Measurements from ENCODE around the gene TP53.

TP53 gene

DNA sequence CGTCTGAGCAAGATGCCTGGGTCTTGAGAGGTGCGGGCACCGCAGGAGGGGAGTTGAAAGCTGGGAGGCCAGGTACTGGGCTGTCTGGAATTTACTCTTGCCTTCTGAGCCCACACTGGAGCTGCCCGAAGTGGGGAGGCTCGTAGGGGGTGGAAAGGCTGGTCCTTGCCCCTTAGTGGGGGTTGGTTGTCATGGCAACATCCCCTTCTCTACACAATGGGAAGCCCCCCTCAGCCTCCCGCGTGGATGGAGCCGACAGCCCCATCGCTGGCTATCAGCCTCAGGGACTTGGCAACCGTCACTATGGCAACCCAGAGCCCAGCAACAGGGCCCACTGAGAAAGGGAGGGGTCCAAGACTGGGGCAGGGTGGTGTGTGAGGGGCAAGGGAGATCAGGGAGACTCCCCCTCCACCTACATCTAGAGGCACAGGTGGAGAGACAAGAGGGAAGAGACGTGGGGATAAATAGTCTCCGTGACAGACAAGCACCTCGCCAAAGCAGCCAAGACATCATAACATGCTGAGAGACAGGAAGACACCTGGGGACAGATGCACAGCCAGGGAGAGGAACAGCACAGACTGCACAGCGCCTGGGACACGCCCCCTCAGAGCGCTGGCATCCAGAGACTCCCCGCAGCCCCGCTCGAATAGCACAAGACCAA, 25.0 kb upstream of the TP53 start:
- Histone ChIP-seq H3K9ac (ENCODE audit: low read depth, low read length) (no peak overlapping the region), H3K4me1 (ENCODE audit: insufficient read depth, low read length) (peaks cover 25% of the 10 kb centered on the region)

DNA sequence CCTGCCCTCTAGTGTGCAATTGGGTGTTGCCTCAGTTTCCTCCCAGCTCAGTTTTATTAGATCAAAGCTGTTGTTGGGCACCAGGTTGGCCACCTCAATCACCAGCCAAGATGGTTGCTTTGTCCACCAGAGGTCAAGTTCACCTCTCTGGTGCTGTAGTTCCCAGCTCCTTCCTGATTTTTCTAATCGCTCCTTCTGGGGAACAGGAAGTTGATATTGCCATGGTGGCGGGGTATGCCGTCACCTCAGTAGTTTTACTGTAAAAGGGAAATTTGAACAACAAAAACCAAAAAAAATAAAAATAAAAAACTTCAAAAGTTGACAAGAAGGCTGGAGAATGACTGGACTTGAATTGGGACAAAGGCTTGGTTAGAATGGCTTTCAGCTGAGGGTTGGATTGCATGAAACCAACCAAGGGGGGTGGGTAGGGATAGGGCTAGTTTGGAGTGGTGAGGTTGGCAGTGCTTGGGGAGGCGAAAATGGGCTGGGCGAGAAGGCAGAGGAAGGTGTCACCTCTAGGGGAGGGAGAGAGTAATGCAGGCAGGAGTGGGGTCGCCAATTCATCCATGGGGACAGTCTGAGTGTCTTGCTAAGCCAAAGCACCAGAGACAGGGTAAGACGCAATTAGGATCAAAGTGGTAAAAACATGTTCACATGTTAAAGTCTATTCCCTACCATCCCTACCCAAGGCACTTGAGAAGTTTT, 23.9 kb upstream of the TP53 start:
- Histone ChIP-seq H3K9me3 (ENCODE audit: control insufficient read depth, insufficient read depth, low read length) (no peaks in the 10 kb centered on the region), H3K9ac (ENCODE audit: low read depth, low read length) (no peak overlapping the region), H3K36me3 (ENCODE audit: insufficient read depth, low read length) (no peaks in the 10 kb centered on the region), H3K4me1 (ENCODE audit: insufficient read depth, low read length) (peaks cover 21% of the 10 kb centered on the region)

More for the DNA sequence above, 25.0 kb upstream of the TP53 start:
- Histone ChIP-seq H3K36me3 (ENCODE audit: insufficient read depth, low read length) (no peaks in the 10 kb centered on the region), H3K9me3 (ENCODE audit: control insufficient read depth, insufficient read depth, low read length) (no peaks in the 10 kb centered on the region)

DNA sequence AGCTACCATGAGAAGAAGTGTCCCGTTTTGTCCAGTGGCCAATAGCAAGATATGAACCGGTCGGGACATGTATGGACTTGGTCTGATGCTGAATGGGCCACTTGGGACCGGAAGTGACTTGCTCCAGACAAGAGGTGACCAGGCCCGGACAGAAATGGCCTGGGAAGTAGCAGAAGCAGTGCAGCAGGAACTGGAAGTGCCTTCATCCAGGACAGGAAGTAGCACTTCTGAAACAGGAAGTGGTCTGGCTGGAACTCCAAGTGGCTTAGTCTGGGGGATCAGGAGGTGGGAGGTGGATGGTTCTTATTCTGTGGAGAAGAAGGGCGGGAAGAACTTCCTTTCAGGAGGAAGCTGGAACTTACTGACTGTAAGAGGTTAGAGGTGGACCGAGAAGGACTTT, 23.0 kb upstream of the TP53 start:
- Histone ChIP-seq H3K9ac (ENCODE audit: low read depth, low read length) (no peak overlapping the region), H3K9me3 (ENCODE audit: control insufficient read depth, insufficient read depth, low read length) (no peaks in the 10 kb centered on the region), H3K36me3 (ENCODE audit: insufficient read depth, low read length) (no peaks in the 10 kb centered on the region), H3K4me1 (ENCODE audit: insufficient read depth, low read length) (peaks cover 17% of the 10 kb centered on the region)

DNA sequence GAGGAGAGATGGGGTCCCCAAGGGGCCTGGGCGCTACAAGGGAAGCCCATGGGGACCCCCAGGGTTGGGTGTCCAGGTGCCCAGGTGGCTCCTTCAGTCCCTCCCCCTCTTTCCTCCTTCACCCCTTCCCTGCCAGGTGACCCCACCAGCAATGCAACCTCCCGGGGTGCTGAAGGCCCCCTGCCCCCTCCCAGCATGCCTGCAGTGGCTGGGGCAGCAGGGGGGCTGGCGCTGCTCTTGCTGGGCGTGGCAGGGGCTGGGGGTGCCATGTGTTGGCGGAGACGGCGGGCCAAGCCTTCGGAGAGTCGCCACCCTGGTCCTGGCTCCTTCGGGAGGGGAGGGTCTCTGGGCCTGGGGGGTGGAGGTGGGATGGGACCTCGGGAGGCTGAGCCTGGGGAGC, 21.7 kb upstream of the TP53 start:
- no peaks in the 10 kb centered on the region for H3K9me3 ChIP-seq (ENCODE audit: control insufficient read depth, insufficient read depth, low read length)
- H3K36me3 ChIP-seq (ENCODE audit: insufficient read depth, low read length): no peaks in the 10 kb centered on the region
- H3K9ac ChIP-seq (ENCODE audit: low read depth, low read length): no peak overlapping the region

DNA sequence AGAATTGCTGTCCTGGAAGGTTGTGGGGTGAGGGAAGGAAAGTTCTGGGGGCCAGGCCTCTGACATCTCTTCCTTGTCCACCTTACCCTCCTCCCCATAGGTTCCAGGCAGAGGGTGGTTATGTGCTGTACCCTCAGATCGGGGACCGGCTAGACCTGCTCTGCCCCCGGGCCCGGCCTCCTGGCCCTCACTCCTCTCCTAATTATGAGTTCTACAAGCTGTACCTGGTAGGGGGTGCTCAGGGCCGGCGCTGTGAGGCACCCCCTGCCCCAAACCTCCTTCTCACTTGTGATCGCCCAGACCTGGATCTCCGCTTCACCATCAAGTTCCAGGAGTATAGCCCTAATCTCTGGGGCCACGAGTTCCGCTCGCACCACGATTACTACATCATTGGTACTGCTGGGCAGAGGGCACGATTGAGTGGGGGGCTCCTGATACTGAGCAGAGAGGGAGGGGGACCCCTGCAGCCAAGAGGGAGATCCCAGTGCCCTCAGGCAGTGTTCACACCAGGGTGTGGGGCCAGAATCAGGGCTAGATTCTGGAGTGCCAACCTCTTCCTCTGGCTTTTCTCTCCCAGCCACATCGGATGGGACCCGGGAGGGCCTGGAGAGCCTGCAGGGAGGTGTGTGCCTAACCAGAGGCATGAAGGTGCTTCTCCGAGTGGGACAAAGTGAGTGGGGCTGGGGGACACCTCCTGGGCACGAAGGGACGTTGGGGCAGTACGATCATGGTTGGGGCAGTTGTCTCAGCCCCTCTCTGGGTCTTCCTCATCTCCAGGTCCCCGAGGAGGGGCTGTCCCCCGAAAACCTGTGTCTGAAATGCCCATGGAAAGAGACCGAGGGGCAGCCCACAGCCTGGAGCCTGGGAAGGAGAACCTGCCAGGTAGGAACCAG, 20.8 kb upstream of the TP53 start:
- Histone ChIP-seq H3K9me3 (ENCODE audit: control insufficient read depth, insufficient read depth, low read length) (no peaks in the 10 kb centered on the region), H3K36me3 (ENCODE audit: insufficient read depth, low read length) (no peaks in the 10 kb centered on the region), H3K9ac (ENCODE audit: low read depth, low read length) (no peak overlapping the region), H3K4me1 (ENCODE audit: insufficient read depth, low read length) (peaks cover 17% of the 10 kb centered on the region)

More for the DNA sequence above, 21.7 kb upstream of the TP53 start:
- H3K4me1 ChIP-seq (ENCODE audit: insufficient read depth, low read length): peaks cover 17% of the 10 kb centered on the region

DNA sequence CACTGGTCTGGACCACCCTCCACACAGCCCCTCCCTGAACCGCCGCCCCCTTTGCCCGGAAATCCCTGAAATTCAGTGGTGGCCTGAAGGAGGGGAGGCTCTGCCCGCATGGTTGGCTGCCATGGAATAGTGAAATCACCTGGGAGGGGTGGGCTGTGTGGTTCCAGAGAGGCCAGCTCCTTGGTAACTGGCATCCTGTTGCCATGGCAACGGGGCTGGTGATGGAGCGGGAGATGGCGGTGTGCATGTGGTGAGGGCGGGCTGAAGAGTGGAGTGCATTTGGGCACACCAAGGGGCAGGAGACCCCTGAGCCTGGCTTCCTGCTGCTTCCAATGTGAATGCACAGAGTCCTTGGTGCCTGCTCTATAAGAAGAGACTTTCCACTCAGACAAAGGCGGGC, 20.2 kb upstream of the TP53 start:
- Histone ChIP-seq H3K9ac (ENCODE audit: low read depth, low read length) (no peak overlapping the region), H3K9me3 (ENCODE audit: control insufficient read depth, insufficient read depth, low read length) (no peaks in the 10 kb centered on the region), H3K36me3 (ENCODE audit: insufficient read depth, low read length) (no peaks in the 10 kb centered on the region), H3K4me1 (ENCODE audit: insufficient read depth, low read length) (peaks cover 13% of the 10 kb centered on the region)

DNA sequence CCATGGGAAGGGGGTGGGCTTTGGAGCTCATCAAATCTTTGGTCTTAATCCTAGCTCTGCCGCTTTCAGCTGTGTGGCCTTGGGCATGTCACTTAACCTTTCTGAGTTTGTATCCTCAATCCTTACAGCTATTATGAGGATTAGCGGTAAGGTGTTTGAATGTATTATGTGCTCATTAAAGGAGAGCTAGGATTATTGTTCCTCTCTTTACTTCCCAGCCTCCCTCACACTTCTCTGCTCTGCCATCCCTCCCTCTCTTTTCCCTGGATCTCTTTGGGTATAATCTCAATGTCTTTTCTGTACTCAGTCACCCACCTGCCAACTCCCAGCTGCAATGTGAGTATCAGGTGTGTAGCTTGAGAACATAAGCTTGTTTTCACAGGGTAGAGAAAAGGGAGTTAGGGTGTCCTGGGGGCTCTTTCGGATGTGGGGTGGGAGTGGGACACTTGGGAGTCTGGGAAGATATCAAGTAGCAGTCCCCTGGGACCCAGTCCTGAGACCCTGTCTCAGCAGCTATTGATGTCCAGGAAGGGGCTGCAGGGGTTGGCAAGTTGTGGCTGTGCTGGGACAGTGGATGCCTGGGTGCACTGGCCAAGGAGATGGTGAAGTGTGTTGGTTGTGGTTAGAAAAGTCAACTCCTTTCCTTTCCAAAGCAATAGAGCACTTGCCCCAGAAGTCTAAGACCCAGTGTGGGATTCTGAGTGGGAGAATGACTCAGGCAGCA, 19.5 kb upstream of the TP53 start:
- Histone ChIP-seq H3K9me3 (ENCODE audit: control insufficient read depth, insufficient read depth, low read length) (no peaks in the 10 kb centered on the region), H3K9ac (ENCODE audit: low read depth, low read length) (no peak overlapping the region; the same call in 1 of the 2 replicates), H3K36me3 (ENCODE audit: insufficient read depth, low read length) (no peaks in the 10 kb centered on the region), H3K4me1 (ENCODE audit: insufficient read depth, low read length) (peaks cover 9% of the 10 kb centered on the region; the same call in 1 of the 2 replicates)

DNA sequence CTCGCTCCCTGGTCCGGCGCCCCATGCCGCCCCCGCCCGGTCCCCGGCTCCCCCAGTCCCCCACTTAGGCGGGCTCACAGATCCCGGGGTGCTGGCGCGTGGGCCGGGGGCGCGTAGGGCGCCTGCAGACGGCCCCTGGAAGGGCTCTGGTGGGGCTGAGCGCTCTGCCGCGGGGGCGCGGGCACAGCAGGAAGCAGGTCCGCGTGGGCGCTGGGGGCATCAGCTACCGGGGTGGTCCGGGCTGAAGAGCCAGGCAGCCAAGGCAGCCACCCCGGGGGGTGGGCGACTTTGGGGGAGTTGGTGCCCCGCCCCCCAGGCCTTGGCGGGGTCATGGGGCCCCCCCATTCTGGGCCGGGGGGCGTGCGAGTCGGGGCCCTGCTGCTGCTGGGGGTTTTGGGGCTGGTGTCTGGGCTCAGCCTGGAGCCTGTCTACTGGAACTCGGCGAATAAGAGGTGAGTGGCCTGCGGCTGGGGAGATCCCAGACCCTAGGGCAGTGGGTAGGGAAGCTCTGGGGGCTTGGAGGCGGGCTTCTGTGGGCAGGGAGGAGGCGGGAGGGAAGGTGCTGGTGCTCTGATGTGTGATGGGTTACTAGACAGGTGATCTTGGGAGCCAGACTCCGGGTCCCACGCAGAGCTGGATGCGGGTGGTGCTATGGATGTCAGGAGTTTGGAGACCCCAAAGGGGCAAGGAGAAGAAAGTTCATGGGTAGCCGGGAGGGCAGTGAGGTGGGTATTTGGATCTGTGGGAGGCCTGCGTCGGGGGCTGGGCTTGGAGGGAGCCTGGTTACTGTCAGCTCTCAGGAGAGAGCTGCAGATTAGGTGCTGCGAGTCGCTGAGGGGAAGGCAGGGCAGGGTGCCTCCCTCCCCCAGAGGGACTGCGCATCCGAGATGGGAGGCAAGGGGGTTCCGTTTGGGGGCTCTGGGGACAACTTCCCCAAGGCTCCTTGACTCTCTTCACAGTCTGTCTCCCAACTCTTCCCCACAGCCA, 18.3 kb upstream of the TP53 start:
- H3K4me1 ChIP-seq (ENCODE audit: insufficient read depth, low read length): peaks cover 5% of the 10 kb centered on the region; the same call in 1 of the 2 replicates
- H3K9me3 ChIP-seq (ENCODE audit: control insufficient read depth, insufficient read depth, low read length): no peaks in the 10 kb centered on the region
- H3K36me3 ChIP-seq (ENCODE audit: insufficient read depth, low read length): no peaks in the 10 kb centered on the region
- H3K9ac ChIP-seq (ENCODE audit: low read depth, low read length): peak overlapping the region; percentile 48

DNA sequence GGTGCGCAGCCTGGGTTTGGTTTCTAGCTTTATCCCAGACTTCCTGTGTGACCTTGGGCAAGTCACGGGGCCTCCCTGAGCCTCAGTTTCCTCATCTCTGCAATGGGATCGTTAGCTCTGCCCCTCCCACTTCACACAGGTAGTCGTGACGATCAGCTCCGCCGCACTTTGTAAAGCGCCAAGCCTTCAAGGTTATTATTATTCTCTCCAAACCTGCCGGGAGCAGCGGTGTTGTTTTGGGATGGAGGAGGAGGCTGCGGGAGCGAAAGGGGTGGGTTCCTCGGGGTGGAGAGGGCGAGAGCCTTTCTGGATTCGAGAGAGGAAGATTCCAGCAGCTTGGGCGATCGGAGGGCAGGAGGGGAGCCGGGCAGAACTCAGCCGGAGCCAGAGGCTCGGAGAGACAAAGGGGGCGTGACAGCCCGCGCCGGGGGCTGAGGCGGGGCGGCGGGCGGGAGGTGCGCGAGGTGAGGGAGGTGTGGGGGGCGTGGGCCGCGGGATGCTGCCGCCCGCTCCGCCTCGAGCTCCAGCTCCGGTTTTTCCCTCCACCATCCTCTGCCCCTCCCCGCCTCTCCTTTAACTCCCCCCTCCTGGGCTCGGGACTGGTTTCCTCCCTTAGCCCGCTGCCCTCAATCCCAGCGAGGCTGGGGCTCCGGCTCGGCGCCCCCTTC, 17.4 kb upstream of the TP53 start, which contains the start of gene EFNB3:
Gene EFNB3 (plus strand): TSS at position 602 of the 668 bp plus-strand sequence. CDS start 397 bp downstream, outside the sequence.
- H3K9ac ChIP-seq (ENCODE audit: low read depth, low read length): peak within 1 kb of the TSS; percentile 48
- H3K4me1 ChIP-seq (ENCODE audit: insufficient read depth, low read length): no peaks in the 10 kb centered on the region; the same call in 1 of the 2 replicates

DNA sequence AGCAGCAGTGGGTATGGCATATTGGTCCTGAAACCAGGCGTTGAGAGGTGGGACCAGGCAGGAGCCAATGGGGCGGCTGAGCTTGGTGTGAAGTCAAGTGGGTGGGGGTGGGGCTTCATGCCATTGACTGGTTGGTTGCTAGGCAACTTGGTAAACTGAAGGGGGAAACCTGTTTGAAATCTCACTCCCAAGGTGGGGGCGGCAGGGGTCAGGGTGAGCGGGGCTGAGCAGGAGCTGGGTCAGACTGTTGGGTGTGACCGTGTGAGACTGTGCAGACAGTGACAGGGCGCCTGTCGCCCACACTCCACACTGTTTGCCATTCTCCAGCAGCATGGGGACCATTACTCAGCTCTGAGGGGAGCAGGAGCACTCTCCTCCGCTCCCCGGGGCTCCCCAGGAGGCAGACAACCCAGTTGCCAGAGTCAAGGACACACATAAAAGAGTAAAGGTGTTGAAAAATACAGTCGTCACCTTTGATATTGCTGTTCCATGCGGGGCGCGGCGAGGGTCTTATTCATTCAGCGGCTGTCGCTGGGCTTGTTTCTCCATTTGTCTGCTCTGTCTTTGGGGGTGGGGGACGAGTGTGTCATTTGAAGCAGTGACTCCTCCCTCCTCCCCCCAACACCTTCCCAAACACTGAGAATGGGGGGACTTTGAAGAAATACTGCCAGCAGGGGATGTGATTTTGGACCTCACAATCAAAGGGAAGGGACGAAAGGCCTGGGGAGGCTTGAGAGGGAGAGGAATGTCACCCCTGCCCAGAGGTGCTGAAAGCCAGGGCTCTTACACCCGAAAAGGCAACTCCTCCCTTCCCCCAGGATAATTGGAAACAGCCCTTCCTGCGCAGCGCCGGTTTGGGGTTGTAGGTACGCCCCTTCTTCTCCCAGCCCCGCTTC, 16.5 kb upstream of the TP53 start:
- H3K9me3 ChIP-seq (ENCODE audit: control insufficient read depth, insufficient read depth, low read length): no peaks in the 10 kb centered on the region
- H3K36me3 ChIP-seq (ENCODE audit: insufficient read depth, low read length): no peaks in the 10 kb centered on the region
- peak overlapping the region; percentile 48; the same call in 1 of the 2 replicates for H3K9ac ChIP-seq (ENCODE audit: low read depth, low read length)
- no peaks in the 10 kb centered on the region; the same call in 1 of the 2 replicates for H3K4me1 ChIP-seq (ENCODE audit: insufficient read depth, low read length)

More for the DNA sequence above, 17.4 kb upstream of the TP53 start, which contains the start of gene EFNB3:
- Histone ChIP-seq H3K9me3 (ENCODE audit: control insufficient read depth, insufficient read depth, low read length) (no peaks in the 10 kb centered on the region), H3K36me3 (ENCODE audit: insufficient read depth, low read length) (no peaks in the 10 kb centered on the region)

DNA sequence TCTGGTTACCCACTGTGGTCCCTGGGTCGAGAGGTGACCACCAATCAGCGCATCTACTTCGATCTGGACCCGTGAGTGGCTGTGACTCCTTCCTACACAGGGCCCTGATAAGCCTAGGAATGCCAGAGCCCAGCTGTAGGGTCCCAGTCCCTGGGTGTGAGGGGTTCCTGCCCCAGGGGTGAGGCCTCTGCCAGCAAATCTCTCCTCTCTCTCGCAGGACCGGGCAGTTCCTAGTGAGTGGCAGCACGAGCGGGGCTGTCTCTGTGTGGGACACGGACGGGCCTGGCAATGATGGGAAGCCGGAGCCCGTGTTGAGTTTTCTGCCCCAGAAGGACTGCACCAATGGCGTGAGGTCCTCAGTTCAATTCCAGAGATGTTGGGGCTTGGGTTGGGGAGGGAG, 15.5 kb upstream of the TP53 start:
- H3K9me3 ChIP-seq (ENCODE audit: control insufficient read depth, insufficient read depth, low read length): no peaks in the 10 kb centered on the region
- H3K9ac ChIP-seq (ENCODE audit: low read depth, low read length): no peak overlapping the region
- H3K36me3 ChIP-seq (ENCODE audit: insufficient read depth, low read length): no peaks in the 10 kb centered on the region

DNA sequence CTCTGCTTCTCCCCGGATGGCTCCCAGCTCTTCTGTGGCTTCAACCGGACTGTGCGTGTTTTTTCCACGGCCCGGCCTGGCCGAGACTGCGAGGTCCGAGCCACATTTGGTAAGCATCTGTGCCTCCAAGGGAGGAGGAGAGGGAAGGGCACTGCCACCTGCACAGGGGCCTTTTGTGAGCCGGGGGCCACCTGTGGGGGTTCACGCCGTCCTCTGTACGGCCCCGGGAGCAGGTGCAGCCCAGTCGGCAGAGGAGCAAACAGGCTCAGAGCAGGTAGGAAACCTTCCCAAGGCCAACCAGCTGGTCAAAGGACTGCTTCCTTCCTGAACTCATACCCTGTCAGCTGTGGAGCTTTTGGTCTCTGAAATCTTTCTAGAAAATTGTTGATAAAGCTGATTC, 14.4 kb upstream of the TP53 start:
- H3K36me3 ChIP-seq (ENCODE audit: insufficient read depth, low read length): no peaks in the 10 kb centered on the region
- no peak overlapping the region for H3K9ac ChIP-seq (ENCODE audit: low read depth, low read length)
- H3K4me1 ChIP-seq (ENCODE audit: insufficient read depth, low read length): no peaks in the 10 kb centered on the region; the same call in 1 of the 2 replicates
- no peaks in the 10 kb centered on the region for H3K9me3 ChIP-seq (ENCODE audit: control insufficient read depth, insufficient read depth, low read length)

More for the DNA sequence above, 15.5 kb upstream of the TP53 start:
- H3K4me1 ChIP-seq (ENCODE audit: insufficient read depth, low read length): no peaks in the 10 kb centered on the region; the same call in 1 of the 2 replicates

Data from ES-I3 (cell line).